ENCODE results near the gene AHRR. TPM values are rescaled to one million over a fixed set of nuclear protein-coding genes. Genes with fewer than 3 reads are reported as not detected.
A peak's percentile ranks its signal among the peaks of the same experiment; 100 is the strongest.

AHRR gene
- total and polyA plus RNA-seq, 7 experiments from 2014 or later = 0.56 to 23.5 (median 1.2) TPM; not detected in 1

GRCh38 chr5:436641-436975 is 115.1 kb downstream of the AHRR start:
- H3K4me1 ChIP-seq (ENCODE audit: control insufficient read depth in 2 of 2, insufficient read depth in 2 of 2, low read length in 2 of 2) = no peaks in the 10 kb centered on the region
- no peaks in the 10 kb centered on the region for H3K27me3 ChIP-seq (ENCODE audit: control insufficient read depth in 2 of 2, insufficient read depth in 2 of 2, low read length in 2 of 2)
- Mint-ChIP-seq H3K27ac (peak overlapping the region in 1 of 9 donors; percentile 49), H3K4me1 (peaks cover 0 to 9% (median under 1%) of the 10 kb centered on the region in 7 donors), H3K4me3 (no peak overlapping the region), H3K9me3 (no peaks in the 10 kb centered on the region), H3K27me3 (peaks cover 0 to 7% (median 0%) of the 10 kb centered on the region in 5 donors), H3K36me3 (no peaks in the 10 kb centered on the region)
- no peaks in the 10 kb centered on the region for H3K9me3 ChIP-seq (ENCODE audit: control insufficient read depth in 2 of 3, low read length in 3 of 3)
- CTCF ChIA-PET = interaction anchor here (0.6 kb wide), 1 partner anchor 9 kb away, joined by 3 read pairs; no protein-coding TSS in a partner anchor
- ATAC-seq (no peak), DNase-seq (no peak)
- intact Hi-C loops (cut with micrococcal nuclease) = no loop called here
- no peaks in the 10 kb centered on the region for H3K36me3 ChIP-seq (ENCODE audit: control insufficient read depth in 2 of 3, insufficient read depth in 3 of 3, low read length in 3 of 3)
- H3K27ac ChIP-seq (ENCODE audit: low read depth, low read length) = no peak overlapping the region
- H3K4me3 ChIP-seq (ENCODE audit: low read length) = no peak overlapping the region
- POLR2A ChIA-PET = no interaction called here

GRCh38 chr5:437281-437771 is 115.8 kb downstream of the AHRR start:
- Histone ChIP-seq H3K4me1 (ENCODE audit: control insufficient read depth in 2 of 2, insufficient read depth in 2 of 2, low read length in 2 of 2) (peaks cover 0 to 5% of the 10 kb centered on the region in 2 donors), H3K4me3 (ENCODE audit: low read length) (no peak overlapping the region), H3K27ac (ENCODE audit: low read depth, low read length) (no peak overlapping the region), H3K27me3 (ENCODE audit: control insufficient read depth in 2 of 2, insufficient read depth in 2 of 2, low read length in 2 of 2) (no peaks in the 10 kb centered on the region), H3K36me3 (ENCODE audit: control insufficient read depth in 2 of 3, insufficient read depth in 3 of 3, low read length in 3 of 3) (no peaks in the 10 kb centered on the region), H3K9me3 (ENCODE audit: control insufficient read depth in 2 of 3, low read length in 3 of 3) (no peaks in the 10 kb centered on the region)
- intact Hi-C loops (cut with micrococcal nuclease) = no loop called here
- Mint-ChIP-seq H3K9me3 (no peaks in the 10 kb centered on the region), H3K27me3 (peaks cover 0 to 5% (median 0%) of the 10 kb centered on the region in 5 donors), H3K4me3 (no peak overlapping the region), H3K36me3 (no peaks in the 10 kb centered on the region), H3K27ac (no peak overlapping the region), H3K4me1 (peaks cover 0 to 15% (median 8%) of the 10 kb centered on the region in 7 donors)
- DNase-seq = no peak
- ChIA-PET CTCF (interaction anchor here (0.6 kb wide), 1 partner anchor 8 kb away, joined by 3 read pairs; no protein-coding TSS in a partner anchor), POLR2A (no interaction called here)
- no peak for ATAC-seq

- ChIA-PET CTCF (no interaction called here), POLR2A (no interaction called here)
- Histone ChIP-seq H3K36me3 (ENCODE audit: control insufficient read depth in 2 of 3, insufficient read depth in 3 of 3, low read length in 3 of 3) (peaks cover 0 to 4% (median 0%) of the 10 kb centered on the region in 3 experiments), H3K9me3 (ENCODE audit: control insufficient read depth in 2 of 3, low read length in 3 of 3) (no peaks in the 10 kb centered on the region), H3K27ac (ENCODE audit: low read depth, low read length) (no peak overlapping the region), H3K27me3 (ENCODE audit: control insufficient read depth in 2 of 2, insufficient read depth in 2 of 2, low read length in 2 of 2) (no peaks in the 10 kb centered on the region), H3K4me3 (ENCODE audit: low read length) (no peak overlapping the region), H3K4me1 (ENCODE audit: control insufficient read depth in 2 of 2, insufficient read depth in 2 of 2, low read length in 2 of 2) (peaks cover 1 to 10% of the 10 kb centered on the region in 2 donors)
- H3K4me1 Mint-ChIP-seq = peaks cover 0 to 19% (median 8%) of the 10 kb centered on the region in 7 donors
- DNase-seq (no peak), ATAC-seq (no peak)
- H3K4me3 Mint-ChIP-seq = no peak overlapping the region
- H3K36me3 Mint-ChIP-seq = no peaks in the 10 kb centered on the region
- peaks cover 0 to 3% (median 0%) of the 10 kb centered on the region in 5 donors for H3K27me3 Mint-ChIP-seq
- no peak overlapping the region for H3K27ac Mint-ChIP-seq
- H3K9me3 Mint-ChIP-seq = no peaks in the 10 kb centered on the region
- intact Hi-C loops (cut with micrococcal nuclease) = no loop called here
Observed at GRCh38 chr5:438481-438981, 117.0 kb downstream of the AHRR start.

- no peak for ATAC-seq
Observed at GRCh38 chr5:439181-439580, 117.7 kb downstream of the AHRR start.

GRCh38 chr5:439636-440035 is 118.1 kb downstream of the AHRR start:
- POLR2A ChIA-PET = no interaction called here
- DNase-seq = no peak
- no peak overlapping the region for H3K4me3 Mint-ChIP-seq

More at GRCh38 chr5:439181-439580, 117.7 kb downstream of the AHRR start:
- CTCF ChIA-PET = no interaction called here
- Mint-ChIP-seq H3K9me3 (no peaks in the 10 kb centered on the region), H3K4me3 (no peak overlapping the region), H3K27me3 (peaks cover 0 to 3% (median 0%) of the 10 kb centered on the region in 5 donors), H3K36me3 (peaks cover 0 to under 1% (median 0%) of the 10 kb centered on the region in 5 donors), H3K27ac (no peak overlapping the region), H3K4me1 (peaks cover 5 to 23% (median 13%) of the 10 kb centered on the region in 7 donors)
- H3K36me3 ChIP-seq (ENCODE audit: control insufficient read depth in 2 of 3, insufficient read depth in 3 of 3, low read length in 3 of 3) = peaks cover 0 to 4% (median 0%) of the 10 kb centered on the region in 3 experiments
- no peak overlapping the region for H3K27ac ChIP-seq (ENCODE audit: low read depth, low read length)
- DNase-seq = no peak
- H3K9me3 ChIP-seq (ENCODE audit: control insufficient read depth in 2 of 3, low read length in 3 of 3) = no peaks in the 10 kb centered on the region
- H3K4me3 ChIP-seq (ENCODE audit: low read length) = no peak overlapping the region
- no peaks in the 10 kb centered on the region for H3K27me3 ChIP-seq (ENCODE audit: control insufficient read depth in 2 of 2, insufficient read depth in 2 of 2, low read length in 2 of 2)
- H3K4me1 ChIP-seq (ENCODE audit: control insufficient read depth in 2 of 2, insufficient read depth in 2 of 2, low read length in 2 of 2) = peaks cover 8 to 16% of the 10 kb centered on the region in 2 donors
- POLR2A ChIA-PET = no interaction called here
- intact Hi-C loops (cut with micrococcal nuclease) = no loop called here

GRCh38 chr5:440401-441201 is 119.1 kb downstream of the AHRR start:
- intact Hi-C loops (cut with micrococcal nuclease) = loop anchor here (5.0 kb wide), 2 partner anchors 168 to 223 kb away; partner anchors contain the start of genes PDCD6 (in 2 of the 2), CCDC127 (in 1 of the 2) and SDHA (in 1 of the 2)
- ChIA-PET CTCF (no interaction called here), POLR2A (no interaction called here)
- ATAC-seq (no peak), DNase-seq (no peak)
- Histone ChIP-seq H3K27ac (ENCODE audit: low read depth, low read length) (no peak overlapping the region), H3K27me3 (ENCODE audit: control insufficient read depth in 2 of 2, insufficient read depth in 2 of 2, low read length in 2 of 2) (no peaks in the 10 kb centered on the region), H3K4me1 (ENCODE audit: control insufficient read depth in 2 of 2, insufficient read depth in 2 of 2, low read length in 2 of 2) (peaks cover 12 to 18% of the 10 kb centered on the region in 2 donors), H3K4me3 (ENCODE audit: low read length) (no peak overlapping the region), H3K9me3 (ENCODE audit: control insufficient read depth in 2 of 3, low read length in 3 of 3) (no peaks in the 10 kb centered on the region), H3K36me3 (ENCODE audit: control insufficient read depth in 2 of 3, insufficient read depth in 3 of 3, low read length in 3 of 3) (peaks cover 0 to 4% (median 0%) of the 10 kb centered on the region in 3 experiments)
- peaks cover 0 to 5% (median 0%) of the 10 kb centered on the region in 5 donors for H3K36me3 Mint-ChIP-seq
- H3K4me1 Mint-ChIP-seq = peaks cover 14 to 32% (median 22%) of the 10 kb centered on the region in 7 donors
- peaks cover 0 to 3% (median 0%) of the 10 kb centered on the region in 5 donors for H3K27me3 Mint-ChIP-seq
- H3K9me3 Mint-ChIP-seq = no peaks in the 10 kb centered on the region
- H3K27ac Mint-ChIP-seq = peak overlapping the region in 3 of 9 donors; percentile 31 to 44 (median 34)
- peak overlapping the region in 3 of 10 donors; percentile 3 to 51 (median 10) for H3K4me3 Mint-ChIP-seq

More at GRCh38 chr5:439636-440035, 118.1 kb downstream of the AHRR start:
- Histone ChIP-seq H3K27ac (ENCODE audit: low read depth, low read length) (no peak overlapping the region), H3K9me3 (ENCODE audit: control insufficient read depth in 2 of 3, low read length in 3 of 3) (no peaks in the 10 kb centered on the region), H3K36me3 (ENCODE audit: control insufficient read depth in 2 of 3, insufficient read depth in 3 of 3, low read length in 3 of 3) (peaks cover 0 to 4% (median 0%) of the 10 kb centered on the region in 3 experiments), H3K27me3 (ENCODE audit: control insufficient read depth in 2 of 2, insufficient read depth in 2 of 2, low read length in 2 of 2) (no peaks in the 10 kb centered on the region), H3K4me3 (ENCODE audit: low read length) (no peak overlapping the region), H3K4me1 (ENCODE audit: control insufficient read depth in 2 of 2, insufficient read depth in 2 of 2, low read length in 2 of 2) (peaks cover 12 to 18% of the 10 kb centered on the region in 2 donors)
- ATAC-seq = no peak
- intact Hi-C loops (cut with micrococcal nuclease) = loop anchor here (5.0 kb wide), 2 partner anchors 167 to 222 kb away; partner anchors contain the start of genes PDCD6 (in 2 of the 2), CCDC127 (in 1 of the 2) and SDHA (in 1 of the 2)
- CTCF ChIA-PET = no interaction called here
- Mint-ChIP-seq H3K27me3 (peaks cover 0 to 3% (median 0%) of the 10 kb centered on the region in 5 donors), H3K36me3 (peaks cover 0 to 3% (median 0%) of the 10 kb centered on the region in 5 donors), H3K4me1 (peaks cover 9 to 28% (median 18%) of the 10 kb centered on the region in 7 donors), H3K27ac (no peak overlapping the region), H3K9me3 (no peaks in the 10 kb centered on the region)
